K562 (cell line): ENCODE data around the gene NOPCHAP1. TPM values are rescaled to one million over a fixed set of nuclear protein-coding genes. Genes with fewer than 3 reads are reported as not detected.

Experiments used
- ATAC-seq: fragments of 200-7000 bp; cut with Tn5 transposase; 3 replicates; pipeline ENCODE4 v1.9.1; 2020; ENCODE audit warnings: moderate library complexity
- BruUV-seq: library from RNA; stranded (reverse); fragments of 400-500 nt; replicated peaks from 2 replicates; lab custom pipeline; 2021; lab: Mats Ljungman, UMichigan
- CTCF ChIA-PET: fragments of 300-600 bp; formaldehyde crosslinking; extraction: SDS; loops from one replicate; lab custom pipeline; 2021; ENCODE audit warnings: low intra/inter-chr PET ratio; lab: Yijun Ruan, JAX
- POLR2A ChIA-PET: fragments of 300-600, 350-650 bp; sonication (Branson Sonifier 250); formaldehyde crosslinking; extraction: SDS; loops from one replicate; lab custom pipeline; 2021; ENCODE audit warnings: antibody characterized with exemption, inconsistent platforms; lab: Yijun Ruan, JAX
- DNase-seq, 4 experiments: peaks; one replicate each; pipeline versions ENCODE4 v3.0.0 to v3.0.0-alpha.2; 2011 to 2018; ENCODE audit warnings: low spot score in 3 of 4, mixed read lengths in 3 of 4; ENCODE audit errors: extremely low read depth in 1 of 4
- FAIRE-seq: peaks from 2 replicates; lab custom pipeline; 2011; peaks lifted over from hg19 to GRCh38; lab: Jason Lieb, UNC
- H2AFZ ChIP-seq: 2 replicates; pipeline ENCODE4 v1.6.0; 2011; ENCODE audit warnings: low read depth, low read length, control low read depth, inconsistent platforms
- H3K27ac ChIP-seq: fragments of 200-600 bp; 3 replicates; pipeline ENCODE4 v1.8.0; 2011; ENCODE audit warnings: low read depth, mild to moderate bottlenecking, control low read depth, inconsistent platforms, low read length, moderate library complexity, mixed read lengths; ENCODE audit errors: extremely low read depth
- H3K27me3 ChIP-seq, 2 experiments: fragments of 300-600 bp in 1 of 2; 2 replicates in 1 of 2; 3 replicates in 1 of 2; pipeline versions ENCODE4 v1.6.0 to v1.8.0; 2011; ENCODE audit warnings: inconsistent platforms in 2 of 2, low read length in 2 of 2, mild to moderate bottlenecking in 1 of 2, mixed read lengths in 1 of 2, moderate library complexity in 1 of 2; ENCODE audit not compliant: control insufficient read depth in 2 of 2, insufficient read depth in 2 of 2
- H3K36me3 ChIP-seq: fragments of 300-600 bp; 3 replicates; pipeline ENCODE4 v1.8.0; 2011; ENCODE audit warnings: mild to moderate bottlenecking, low read length, inconsistent platforms; ENCODE audit not compliant: control insufficient read depth, insufficient read depth
- H3K4me1 ChIP-seq, 2 experiments: fragments of 200-600 bp in 1 of 2; replicated peaks in 1 of 2; 2 replicates in 1 of 2; 3 replicates in 1 of 2; pipeline versions ENCODE4 v1.5.1 to v1.8.0; 2011; ENCODE audit warnings: inconsistent platforms in 2 of 2, low read length in 2 of 2, mild to moderate bottlenecking in 1 of 2, mixed read lengths in 1 of 2, moderate library complexity in 1 of 2; ENCODE audit not compliant: control insufficient read depth in 2 of 2, insufficient read depth in 2 of 2
- H3K4me2 ChIP-seq: 2 replicates; pipeline ENCODE4 v1.6.1; 2011; ENCODE audit warnings: low read length, control low read depth, inconsistent platforms, mixed read lengths; ENCODE audit not compliant: insufficient read depth
- H3K4me3 ChIP-seq: fragments of 200-600 bp; sonication (generic), shearing (Covaris generic); 2 replicates; pipeline ENCODE4 v1.5.1; 2016; ENCODE audit warnings: control low read depth, inconsistent platforms
- H3K79me2 ChIP-seq: fragments of 200-600 bp; 3 replicates; pipeline ENCODE4 v1.8.0; 2011; ENCODE audit warnings: low read length, inconsistent platforms; ENCODE audit not compliant: control insufficient read depth, insufficient read depth
- H3K9ac ChIP-seq, 2 experiments: 2 replicates each; pipeline versions ENCODE4 v1.6.0 to v1.6.1; 2011; ENCODE audit warnings: low read depth in 2 of 2, low read length in 2 of 2, control low read depth in 1 of 2, inconsistent platforms in 1 of 2, mild to moderate bottlenecking in 1 of 2, mixed read lengths in 1 of 2; ENCODE audit not compliant: insufficient read depth in 1 of 2
- H3K9me1 ChIP-seq: one replicate; pipeline ENCODE4 v1.6.0; 2011; ENCODE audit warnings: inconsistent platforms, mild to moderate bottlenecking, low read length, moderate library complexity; ENCODE audit not compliant: control insufficient read depth, insufficient read depth
- H3K9me3 ChIP-seq: replicated peaks from 2 replicates; pipeline ENCODE4 v1.5.1; 2011; ENCODE audit warnings: low read depth, low read length, inconsistent platforms; ENCODE audit not compliant: control insufficient read depth, insufficient read depth
- H4K20me1 ChIP-seq: replicated peaks from 2 replicates; pipeline ENCODE4 v1.6.1; 2011; ENCODE audit warnings: low read length, inconsistent platforms, mixed read lengths; ENCODE audit not compliant: control insufficient read depth, insufficient read depth
- BCLAF1 ChIP-seq, 2 experiments: fragments of 450-650 bp in 1 of 2; IDR thresholded peaks; 2 replicates each; pipeline ENCODE4 v1.6.1; 2011 to 2017; ENCODE audit warnings: low read depth in 2 of 2, antibody characterized with exemption in 1 of 2, borderline replicate concordance in 1 of 2, low read length in 1 of 2, mild to moderate bottlenecking in 1 of 2, mixed read lengths in 1 of 2; ENCODE audit not compliant: control insufficient read depth in 1 of 2
- E2F8 ChIP-seq: fragments of 450-650 bp; IDR thresholded peaks from 2 replicates; pipeline ENCODE4 v1.7.1; 2018; ENCODE audit warnings: mild to moderate bottlenecking, low read depth; ENCODE audit not compliant: partially characterized antibody
- MECOM ChIP-seq: fragments of 250-450 bp; sonication (Bioruptor Pico); IDR thresholded peaks from 2 replicates; pipeline ENCODE4 v1.8.0; 2022; ENCODE audit warnings: inconsistent platforms
- NCOA1 ChIP-seq: fragments of 450-650 bp; IDR thresholded peaks from 2 replicates; pipeline ENCODE4 v1.6.1; 2016; ENCODE audit warnings: low read depth
- NCOR1 ChIP-seq: fragments of 450-650 bp; IDR thresholded peaks from 2 replicates; pipeline ENCODE4 v1.6.1; 2016; ENCODE audit warnings: mild to moderate bottlenecking, moderate library complexity
- PHB ChIP-seq: fragments of 250-450 bp; sonication (Bioruptor Pico); IDR thresholded peaks from 2 replicates; pipeline ENCODE4 v1.5.0; 2021
- STAT5B ChIP-seq: fragments of 250-450 bp; sonication (Bioruptor Pico); IDR thresholded peaks from 2 replicates; pipeline ENCODE4 v1.8.0; 2021; ENCODE audit warnings: mild to moderate bottlenecking, inconsistent platforms
- XRCC5 ChIP-seq: fragments of 200-400 bp; formaldehyde crosslinking; IDR thresholded peaks from 2 replicates; pipeline ENCODE4 v1.6.1; 2017; ENCODE audit warnings: low read depth, mild to moderate bottlenecking, low read length
- ZFP36 ChIP-seq: fragments of 150-350 bp; IDR thresholded peaks from 2 replicates; pipeline ENCODE4 v1.6.1; 2018; ENCODE audit warnings: low read length, low read depth; ENCODE audit not compliant: partially characterized antibody
- ZNF184 ChIP-seq: sonication (generic); formaldehyde crosslinking; IDR thresholded peaks from 2 replicates; pipeline ENCODE4 v1.5.0; 2020; ENCODE audit warnings: missing genetic modification reagents
- ZNF197 ChIP-seq: fragments of 200-800 bp; sonication (Bioruptor generic); IDR thresholded peaks from 2 replicates; pipeline ENCODE4 v1.6.1; 2016; ENCODE audit warnings: low read depth, missing genetic modification characterization, missing compliant biosample characterization
- ZNF583 ChIP-seq: fragments of 250-450 bp; sonication (Bioruptor Pico); IDR thresholded peaks from 2 replicates; pipeline ENCODE4 v1.4.0; 2020
- WGBS: fragments of 100-300 bp; shearing (Covaris generic); methylation state at CpG from one replicate; pipeline ENCODE4 v1.1.6; 2016; ENCODE audit warnings: low coverage, mixed read lengths; ENCODE audit not compliant: insufficient coverage; ENCODE audit errors: missing lambda C conversion rate; 5-methylcytosine and 5-hydroxymethylcytosine counted together
- in situ Hi-C: fragments of 300-500 bp; cut with MboI; formaldehyde crosslinking; loops from 4 replicates; pipeline ENCODE4 v1.15.0; 2018; ENCODE audit warnings: inconsistent platforms, mixed read lengths
- intact Hi-C: fragments of 100-400 bp; cut with micrococcal nuclease; formaldehyde crosslinking; loops from 2 replicates; pipeline ENCODE4 v1.14.2; 2022
- polyA plus RNA-seq, 8 experiments: library from polyadenylated mRNA; depleted of rRNA in 4 of 8; stranded (reverse) in 5 of 8; unstranded in 3 of 8; fragments of >200 nt; fragmentation: Nextera tagmentation in 2 of 8; fragmentation: Illumina TruSeq in 1 of 8; extraction: Ambion mirVana in 2 of 8; extraction: Trizol in 1 of 8; gene quantifications; 2 replicates each; pipeline versions ENCODE4 v1.2.1 to v1.2.3, GENCODE V29; 2011 to 2014; ENCODE audit warnings: inconsistent platforms in 1 of 8, missing spikeins in 1 of 8
- total RNA-seq, 7 experiments: library from RNA; depleted of rRNA in 6 of 7; stranded (reverse); fragments of >200 nt in 6 of 7; fragmentation: Illumina TruSeq in 2 of 7; extraction: Trizol in 2 of 7; gene quantifications; 2 replicates each; pipeline versions ENCODE4 v1.2.1 to v1.2.3, GENCODE V29; 2011 to 2021; ENCODE audit warnings: low replicate concordance in 1 of 7
- TF ChIP-seq, protein P1 (sequence below): sonication (generic); formaldehyde crosslinking; IDR thresholded peaks from 2 replicates; pipeline ENCODE4 v1.8.1; 2023; ENCODE audit warnings: mild to moderate bottlenecking, missing genetic modification reagents

Gene NOPCHAP1
- total and polyA plus RNA-seq, 9 of the 15 experiments (the other 6 are each of a cell fraction or from before 2014, with no cell fraction given), result 19.4 to 108 (median 33.4) TPM

DNA sequence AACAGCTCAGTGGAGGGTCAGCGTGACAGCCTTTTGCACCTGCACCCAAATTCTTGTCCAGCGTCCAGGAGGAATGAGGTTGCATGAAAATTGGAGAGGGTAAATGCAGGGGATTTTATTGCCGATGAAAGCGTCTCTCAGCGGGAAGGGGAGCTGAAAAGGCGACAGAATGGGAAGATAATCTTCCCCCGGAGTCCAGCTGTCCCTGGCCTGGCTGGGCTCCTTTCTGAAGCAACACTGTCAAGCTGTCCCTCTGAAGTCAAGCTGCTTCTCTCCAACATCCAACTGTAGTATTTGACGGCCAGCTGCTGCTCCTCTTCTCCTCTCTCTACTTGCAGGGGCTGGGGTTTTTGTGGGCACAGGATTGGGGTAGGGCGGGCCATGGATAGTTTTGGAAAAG is 32.7 kb downstream of the NOPCHAP1 start:
- Histone ChIP-seq H4K20me1 (no peaks in the 10 kb centered on the region), H3K4me3 (no peak overlapping the region), H3K27ac (no peak overlapping the region), H3K4me2 (no peak overlapping the region), H3K9me1 (no peaks in the 10 kb centered on the region), H2AFZ (no peak overlapping the region), H3K4me1 (no peaks in the 10 kb centered on the region), H3K79me2 (no peaks in the 10 kb centered on the region), H3K9ac (no peak overlapping the region), H3K36me3 (peaks cover 24% of the 10 kb centered on the region), H3K27me3 (no peaks in the 10 kb centered on the region), H3K9me3 (no peaks in the 10 kb centered on the region)
- ChIA-PET CTCF (no interaction called here), POLR2A (no interaction called here)
- no peak for FAIRE-seq
- in situ Hi-C loops (no loop called here), intact Hi-C loops (no loop called here)
- BruUV-seq, result no TSS peak
- ATAC-seq, result no peak; the same call in 1 of the 3 replicates
- DNase-seq, result no peak
- WGBS, result 87% methylated on average over 8 of the region's 9 CpGs
- TF ChIP-seq BCLAF1 (IDR thresholded peaks at IDR 0.05; ENCODE audit: borderline replicate concordance in 1 of 2, control insufficient read depth in 1 of 2, low read depth in 2 of 2, low read length in 1 of 2) (no peak), NCOA1 (no peak), ZFP36 (no peak), E2F8 (no peak), ZNF184 (no peak), ZNF197 (CRISPR knock-in tag) (no peak), ZNF583 (CRISPR knock-in tag) (no peak), NCOR1 (no peak), XRCC5 (no peak), MECOM (no peak), PHB (CRISPR knock-in tag) (no peak), STAT5B (CRISPR knock-in tag) (no peak)
- TF ChIP-seq, protein P1, sequence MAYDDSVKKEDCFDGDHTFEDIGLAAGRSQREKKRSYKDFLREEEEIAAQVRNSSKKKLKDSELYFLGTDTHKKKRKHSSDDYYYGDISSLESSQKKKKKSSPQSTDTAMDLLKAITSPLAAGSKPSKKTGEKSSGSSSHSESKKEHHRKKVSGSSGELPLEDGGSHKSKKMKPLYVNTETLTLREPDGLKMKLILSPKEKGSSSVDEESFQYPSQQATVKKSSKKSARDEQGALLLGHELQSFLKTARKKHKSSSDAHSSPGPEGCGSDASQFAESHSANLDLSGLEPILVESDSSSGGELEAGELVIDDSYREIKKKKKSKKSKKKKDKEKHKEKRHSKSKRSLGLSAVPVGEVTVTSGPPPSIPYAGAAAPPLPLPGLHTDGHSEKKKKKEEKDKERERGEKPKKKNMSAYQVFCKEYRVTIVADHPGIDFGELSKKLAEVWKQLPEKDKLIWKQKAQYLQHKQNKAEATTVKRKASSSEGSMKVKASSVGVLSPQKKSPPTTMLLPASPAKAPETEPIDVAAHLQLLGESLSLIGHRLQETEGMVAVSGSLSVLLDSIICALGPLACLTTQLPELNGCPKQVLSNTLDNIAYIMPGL, result no peak
